Adrenal gland (tissue), 12 donors: ENCODE data around the gene DYNLT3. TPM values are rescaled to one million over a fixed set of nuclear protein-coding genes. Genes with fewer than 3 reads are reported as not detected.

Experiments
- DNase-seq, 7 donors: peaks; one replicate each; pipeline ENCODE4 v3.0.0-alpha.2; 2019 to 2020
- H3K27ac ChIP-seq, 5 donors: fragments of 200-600 bp; sonication (generic) in 4 of 5; 1 replicate in 3 of 5; 2 replicates in 2 of 5; pipeline versions ENCODE4 v1.5.1 to v1.8.0; 2016 to 2020; ENCODE audit warnings: mild to moderate bottlenecking in 1 of 5
- H3K27me3 ChIP-seq: fragments of 200-600 bp; 2 replicates; pipeline ENCODE4 v1.8.0; 2021
- H3K36me3 ChIP-seq, 2 donors: fragments of 200-600 bp; replicated peaks in 1 of 2; 1 replicate in 1 of 2; 2 replicates in 1 of 2; pipeline versions ENCODE4 v1.5.1 to v1.8.0; 2018 to 2022
- H3K4me1 ChIP-seq, 2 donors: fragments of 200-600 bp; replicated peaks in 1 of 2; 1 replicate in 1 of 2; 2 replicates in 1 of 2; pipeline versions ENCODE4 v1.5.1 to v1.8.0; 2018 to 2021
- H3K4me3 ChIP-seq, 4 donors: fragments of 200-600 bp; sonication (generic) in 3 of 4; one replicate each; pipeline ENCODE4 v1.5.1; 2016 to 2018
- H3K9me3 ChIP-seq, 3 donors: fragments of 200-600 bp; sonication (generic) in 1 of 3; replicated peaks in 1 of 3; 1 replicate in 2 of 3; 2 replicates in 1 of 3; pipeline versions ENCODE4 v1.5.1 to v1.8.0; 2016 to 2021
- POLR2A ChIP-seq, 2 donors: fragments of 450-650 bp; IDR thresholded peaks; one replicate each; pipeline ENCODE4 v1.6.1; 2017; ENCODE audit warnings: antibody characterized with exemption in 2 of 2, mild to moderate bottlenecking in 2 of 2, moderate library complexity in 1 of 2
- WGBS, 4 donors: extraction: QIAGEN DNeasy Blood & Tissue Kit in 2 of 4; methylation state at CpG; one replicate each; pipeline versions ENCODE4 v1.1.5 to v1.1.7; 2013 to 2017; 5-methylcytosine and 5-hydroxymethylcytosine counted together
- intact Hi-C, 2 donors: fragments of 100-400 bp; cut with DNase I; formaldehyde crosslinking; loops; one replicate each; pipeline versions ENCODE4 v1.14.1 to v1.15.0; 2022 to 2023
- polyA plus RNA-seq, 3 donors: library from polyadenylated mRNA; stranded (reverse); fragments of 200-250 nt in 2 of 3; fragments of 350-450 nt in 1 of 3; fragmentation: Illumina TruSeq in 1 of 3; extraction: RNeasy Lipid Tissue Mini Kit (QIAGEN cat#74804) in 1 of 3; gene quantifications; one replicate each; pipeline ENCODE4 v1.2.3, GENCODE V29; 2013 to 2014
- total RNA-seq, 9 donors: library from RNA; depleted of rRNA in 4 of 9; stranded (reverse); fragments of >200 nt in 4 of 9; fragments of 120-200 nt in 1 of 9; fragmentation: NEBNext Ultra II Directional in 1 of 9; extraction: Animal tissue kit (Norgen Biotek cat#: 25700) in 1 of 9; gene quantifications; one replicate each; pipeline versions ENCODE4 v1.1.0 to v1.2.4, GENCODE V29; 2013 to 2023
- TF ChIP-seq, protein P1 (sequence below), 6 experiments: fragments of 450-650 bp in 4 of 6; fragments of 200-600 bp in 2 of 6; sonication (generic) in 1 of 6; IDR thresholded peaks; 1 replicate in 5 of 6; 2 replicates in 1 of 6; pipeline versions ENCODE4 v1.5.1 to v1.8.0; 2016 to 2021; ENCODE audit warnings: antibody characterized with exemption in 6 of 6, mild to moderate bottlenecking in 2 of 6, moderate library complexity in 1 of 6
- donor health status: healthy with polysubstance abuse.
- donor health status: Bipolar disorder and iron deficiency.
- donor health status: DM: yes; HTN: yes; CAD: no.
- donor health status: DM: no; HTN: no; CAD: no.
- donor health status: DM: no; HTN: no; CAD: no.
- donor health status: DM: yes; HTN: yes; CAD: no.

DYNLT3 gene
- total and polyA plus RNA-seq, 12 donors = 25.2 to 137 (median 51.4) TPM

- H3K4me1 ChIP-seq = no peaks in the 10 kb centered on the region
- intact Hi-C loops = no loop called here
Observed at GRCh38 chrX:37872303-37872655, 24.9 kb upstream of the DYNLT3 start.

DNA sequence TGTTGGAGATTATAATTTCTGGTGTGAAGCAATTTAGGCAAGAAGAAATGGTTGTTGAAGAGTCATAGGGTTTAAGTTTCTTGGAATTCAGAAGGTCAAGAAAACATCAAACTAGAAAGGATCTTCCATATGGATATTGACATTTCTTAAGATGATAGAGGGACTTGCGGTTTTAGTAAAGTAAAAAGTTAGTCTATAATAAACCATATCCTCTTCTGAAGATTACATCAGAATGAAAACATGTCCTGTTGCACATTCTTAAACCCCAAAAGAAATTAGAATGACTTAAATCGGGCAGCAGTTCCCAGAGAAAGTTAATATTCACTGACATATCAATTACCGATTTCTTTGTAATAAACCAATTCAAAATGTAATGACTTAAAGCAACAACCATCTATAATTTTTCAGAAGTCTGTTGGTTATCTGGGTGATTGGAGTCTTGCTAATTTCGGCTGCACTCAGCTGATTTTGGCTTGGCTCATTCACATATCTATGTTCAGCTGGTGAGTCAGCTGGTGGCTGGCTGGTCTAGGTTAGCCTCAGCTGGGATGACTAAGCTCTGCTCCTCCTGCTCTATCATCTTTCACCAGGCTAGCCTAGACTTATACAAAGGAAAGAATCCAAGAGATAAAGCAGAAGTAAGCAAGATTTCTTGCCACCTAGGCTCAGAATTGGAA lies 24.4 kb upstream of the DYNLT3 start:
- Histone ChIP-seq H3K27me3 (no peaks in the 10 kb centered on the region), H3K4me3 (no peak overlapping the region), H3K4me1 (no peaks in the 10 kb centered on the region), H3K36me3 (no peaks in the 10 kb centered on the region), H3K9me3 (no peaks in the 10 kb centered on the region), H3K27ac (no peak overlapping the region)
- 66 to 70% (median 68%) methylated on average over 4 of the region's 4 CpGs for WGBS, 4 donors
- DNase-seq = peak; percentile 19 to 65 (median 42)
- TF ChIP-seq, protein P1, sequence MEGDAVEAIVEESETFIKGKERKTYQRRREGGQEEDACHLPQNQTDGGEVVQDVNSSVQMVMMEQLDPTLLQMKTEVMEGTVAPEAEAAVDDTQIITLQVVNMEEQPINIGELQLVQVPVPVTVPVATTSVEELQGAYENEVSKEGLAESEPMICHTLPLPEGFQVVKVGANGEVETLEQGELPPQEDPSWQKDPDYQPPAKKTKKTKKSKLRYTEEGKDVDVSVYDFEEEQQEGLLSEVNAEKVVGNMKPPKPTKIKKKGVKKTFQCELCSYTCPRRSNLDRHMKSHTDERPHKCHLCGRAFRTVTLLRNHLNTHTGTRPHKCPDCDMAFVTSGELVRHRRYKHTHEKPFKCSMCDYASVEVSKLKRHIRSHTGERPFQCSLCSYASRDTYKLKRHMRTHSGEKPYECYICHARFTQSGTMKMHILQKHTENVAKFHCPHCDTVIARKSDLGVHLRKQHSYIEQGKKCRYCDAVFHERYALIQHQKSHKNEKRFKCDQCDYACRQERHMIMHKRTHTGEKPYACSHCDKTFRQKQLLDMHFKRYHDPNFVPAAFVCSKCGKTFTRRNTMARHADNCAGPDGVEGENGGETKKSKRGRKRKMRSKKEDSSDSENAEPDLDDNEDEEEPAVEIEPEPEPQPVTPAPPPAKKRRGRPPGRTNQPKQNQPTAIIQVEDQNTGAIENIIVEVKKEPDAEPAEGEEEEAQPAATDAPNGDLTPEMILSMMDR (IDR thresholded peaks at IDR 0.05) = no peak
- no peak for TF ChIP-seq POLR2A (IDR thresholded peaks at IDR 0.05)
- intact Hi-C loops = no loop called here

More at GRCh38 chrX:37872303-37872655, 24.9 kb upstream of the DYNLT3 start:
- Histone ChIP-seq H3K27me3 (no peaks in the 10 kb centered on the region), H3K36me3 (no peaks in the 10 kb centered on the region), H3K27ac (no peak overlapping the region), H3K9me3 (no peaks in the 10 kb centered on the region), H3K4me3 (no peak overlapping the region)
- DNase-seq = no peak
- WGBS, 4 donors = 59 to 76% (median 65%) methylated on average over 1 of the region's 1 CpG
- no peak for TF ChIP-seq POLR2A (IDR thresholded peaks at IDR 0.05)
- TF ChIP-seq, protein P1 (IDR thresholded peaks at IDR 0.05) = no peak

DNA sequence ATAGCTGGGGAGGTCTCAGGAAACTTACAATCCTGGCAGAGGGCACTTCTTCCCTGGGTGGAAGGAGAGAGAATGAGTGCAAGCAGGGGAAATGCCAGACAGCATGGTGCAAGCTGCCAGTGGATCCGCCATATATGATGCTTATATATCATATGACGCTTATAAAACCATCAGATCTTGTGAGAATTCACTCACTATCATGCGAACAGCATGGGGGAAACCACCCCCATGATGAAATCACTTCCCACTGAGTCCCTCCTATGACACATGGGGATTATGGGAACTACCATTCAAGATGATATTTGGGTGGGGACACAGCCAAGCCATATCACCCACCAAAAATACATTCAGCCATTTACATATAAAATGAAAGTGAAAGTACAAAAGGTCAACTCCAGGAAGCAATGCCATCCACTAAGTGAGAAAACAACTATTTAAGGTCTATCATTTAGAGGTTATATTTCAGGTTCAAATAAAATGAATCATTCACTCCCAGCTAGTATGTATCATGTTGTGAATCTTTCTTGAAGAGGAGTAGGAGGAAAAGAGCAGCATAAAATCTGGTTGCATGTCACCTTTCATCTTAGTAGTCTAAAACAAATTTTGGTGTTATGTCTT lies 20.3 kb upstream of the DYNLT3 start:
- no peak for DNase-seq
- 85 to 100% (median 92%) methylated on average over 1 to 3 of the region's 3 CpGs for WGBS, 4 donors

GRCh38 chrX:37863728-37864127 lies 16.4 kb upstream of the DYNLT3 start:
- no peak overlapping the region for H3K27ac ChIP-seq
- intact Hi-C loops = no loop called here
- no peak overlapping the region for H3K4me3 ChIP-seq
- H3K36me3 ChIP-seq = no peaks in the 10 kb centered on the region
- TF ChIP-seq, protein P1 (IDR thresholded peaks at IDR 0.05) = no peak
- TF ChIP-seq POLR2A (IDR thresholded peaks at IDR 0.05) = no peak
- no peak for DNase-seq
- no peaks in the 10 kb centered on the region for H3K9me3 ChIP-seq
- H3K4me1 ChIP-seq = no peaks in the 10 kb centered on the region
- WGBS, 4 donors = 64 to 81% (median 72%) methylated on average over 3 of the region's 3 CpGs
- peaks cover 21% of the 10 kb centered on the region for H3K27me3 ChIP-seq

More for the DNA sequence above, 20.3 kb upstream of the DYNLT3 start:
- no peaks in the 10 kb centered on the region for H3K9me3 ChIP-seq
- TF ChIP-seq POLR2A (IDR thresholded peaks at IDR 0.05) = no peak
- TF ChIP-seq, protein P1 (IDR thresholded peaks at IDR 0.05) = no peak
- peaks cover 7% of the 10 kb centered on the region for H3K27me3 ChIP-seq
- no peaks in the 10 kb centered on the region for H3K4me1 ChIP-seq
- H3K4me3 ChIP-seq = no peak overlapping the region
- no peak overlapping the region for H3K27ac ChIP-seq
- no peaks in the 10 kb centered on the region for H3K36me3 ChIP-seq
- intact Hi-C loops = no loop called here
